AG09309 (cell line): ENCODE measurements around the gene UNC93A.
"Not testable (repeated sequence)": the region's sequence is repeated elsewhere in the genome, so short reads cannot be mapped to it uniquely, and the experiment has no call there.

Experiments used
- DNase-seq: peaks from one replicate; pipeline ENCODE4 v3.0.0-alpha.2; 2010; ENCODE audit warnings: low read depth
- H3K4me3 ChIP-seq: 2 replicates; pipeline ENCODE4 v1.5.1; 2011; ENCODE audit warnings: mild to moderate bottlenecking, low read depth, low read length, moderate library complexity; ENCODE audit not compliant: control insufficient read depth
- TF ChIP-seq, protein P1 (sequence below): IDR thresholded peaks from 2 replicates; pipeline ENCODE4 v1.5.1; 2011; ENCODE audit warnings: mild to moderate bottlenecking, low read depth, low read length, inconsistent platforms; ENCODE audit not compliant: insufficient read depth, control insufficient read depth; ENCODE audit errors: missing control alignments

Gene UNC93A

DNA sequence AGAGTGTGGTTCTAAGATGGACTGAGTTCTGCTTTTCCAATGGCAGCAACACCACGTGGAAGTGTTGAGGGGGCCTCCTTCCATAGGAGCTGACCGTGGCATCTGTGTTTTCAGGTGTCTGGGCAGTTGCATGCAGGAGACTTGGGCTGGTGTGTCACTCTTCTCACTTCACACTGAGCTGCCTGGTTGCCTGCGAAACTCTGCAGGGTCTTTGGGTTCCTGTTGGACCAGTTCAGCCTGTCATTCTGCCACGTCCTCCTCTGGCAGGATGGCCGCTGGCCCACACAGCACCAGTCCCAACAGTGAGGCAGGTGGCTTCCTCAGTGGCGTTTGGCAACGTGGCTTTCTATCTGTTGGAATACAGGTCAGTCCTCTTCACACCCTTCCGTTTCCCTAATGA lies 16.1 kb upstream of the UNC93A start:
- H3K4me3 ChIP-seq: no peak overlapping the region
- TF ChIP-seq, protein P1, sequence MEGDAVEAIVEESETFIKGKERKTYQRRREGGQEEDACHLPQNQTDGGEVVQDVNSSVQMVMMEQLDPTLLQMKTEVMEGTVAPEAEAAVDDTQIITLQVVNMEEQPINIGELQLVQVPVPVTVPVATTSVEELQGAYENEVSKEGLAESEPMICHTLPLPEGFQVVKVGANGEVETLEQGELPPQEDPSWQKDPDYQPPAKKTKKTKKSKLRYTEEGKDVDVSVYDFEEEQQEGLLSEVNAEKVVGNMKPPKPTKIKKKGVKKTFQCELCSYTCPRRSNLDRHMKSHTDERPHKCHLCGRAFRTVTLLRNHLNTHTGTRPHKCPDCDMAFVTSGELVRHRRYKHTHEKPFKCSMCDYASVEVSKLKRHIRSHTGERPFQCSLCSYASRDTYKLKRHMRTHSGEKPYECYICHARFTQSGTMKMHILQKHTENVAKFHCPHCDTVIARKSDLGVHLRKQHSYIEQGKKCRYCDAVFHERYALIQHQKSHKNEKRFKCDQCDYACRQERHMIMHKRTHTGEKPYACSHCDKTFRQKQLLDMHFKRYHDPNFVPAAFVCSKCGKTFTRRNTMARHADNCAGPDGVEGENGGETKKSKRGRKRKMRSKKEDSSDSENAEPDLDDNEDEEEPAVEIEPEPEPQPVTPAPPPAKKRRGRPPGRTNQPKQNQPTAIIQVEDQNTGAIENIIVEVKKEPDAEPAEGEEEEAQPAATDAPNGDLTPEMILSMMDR: no peak
- no peak for DNase-seq

DNA sequence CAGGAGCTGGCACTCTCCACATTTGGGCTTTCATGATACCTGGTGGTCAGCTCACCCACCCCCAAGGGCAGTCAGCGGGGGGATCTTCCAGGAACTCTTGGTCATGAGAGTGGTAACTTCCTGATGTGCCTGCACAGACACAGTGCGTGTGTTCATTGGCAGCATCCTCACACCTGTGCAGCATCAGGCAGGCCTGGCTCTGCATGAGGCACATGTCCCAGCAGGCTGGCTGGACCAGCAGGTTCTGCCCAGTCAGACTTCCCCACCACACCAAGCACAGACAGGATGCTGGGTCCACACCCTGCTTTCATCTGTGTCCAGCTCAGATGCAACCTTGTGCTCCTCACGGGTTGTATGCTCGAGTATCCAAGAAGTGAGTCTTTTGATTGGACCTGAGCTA lies 15.7 kb upstream of the UNC93A start:
- TF ChIP-seq, protein P1: no peak
- no peak for DNase-seq
- H3K4me3 ChIP-seq: no peak overlapping the region

DNA sequence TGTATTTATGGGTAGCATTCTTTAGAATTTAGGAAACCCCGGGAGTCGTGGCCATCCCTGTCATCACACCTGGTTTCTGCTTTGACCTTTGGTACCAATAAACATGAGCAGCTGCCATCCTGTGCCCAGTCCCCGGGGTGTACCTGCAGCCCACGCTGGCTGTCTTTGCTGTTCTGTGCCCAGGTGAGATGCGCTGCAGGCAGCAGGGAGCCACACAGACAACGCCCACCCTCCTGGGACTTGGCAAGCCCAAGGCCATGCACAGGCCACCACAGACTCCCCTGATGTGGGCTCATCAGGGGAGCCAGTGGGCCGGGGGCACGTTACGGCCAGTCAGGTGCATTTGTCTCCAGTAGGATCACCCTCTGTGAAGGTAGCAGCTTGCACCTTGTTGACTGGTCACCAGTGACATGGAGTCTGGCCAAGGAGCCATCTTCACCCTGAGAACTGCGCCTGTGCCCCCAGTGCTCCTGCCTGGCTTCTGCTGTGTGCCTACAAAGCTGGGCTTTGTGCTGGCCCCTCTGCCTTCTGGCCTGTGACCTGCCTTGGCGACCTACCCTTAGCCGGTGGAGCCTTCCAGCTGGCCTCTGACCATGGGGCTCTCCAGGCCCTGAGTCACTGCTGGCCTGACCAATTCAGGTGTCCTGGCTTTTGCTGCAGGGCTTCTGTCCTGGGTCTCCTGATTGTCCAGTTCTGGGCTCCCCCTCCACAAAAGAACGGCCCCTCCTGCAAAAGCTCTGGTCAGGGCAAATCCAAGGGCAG lies 14.2 kb upstream of the UNC93A start:
- no peak overlapping the region for H3K4me3 ChIP-seq
- no peak for DNase-seq
- TF ChIP-seq, protein P1: no peak

DNA sequence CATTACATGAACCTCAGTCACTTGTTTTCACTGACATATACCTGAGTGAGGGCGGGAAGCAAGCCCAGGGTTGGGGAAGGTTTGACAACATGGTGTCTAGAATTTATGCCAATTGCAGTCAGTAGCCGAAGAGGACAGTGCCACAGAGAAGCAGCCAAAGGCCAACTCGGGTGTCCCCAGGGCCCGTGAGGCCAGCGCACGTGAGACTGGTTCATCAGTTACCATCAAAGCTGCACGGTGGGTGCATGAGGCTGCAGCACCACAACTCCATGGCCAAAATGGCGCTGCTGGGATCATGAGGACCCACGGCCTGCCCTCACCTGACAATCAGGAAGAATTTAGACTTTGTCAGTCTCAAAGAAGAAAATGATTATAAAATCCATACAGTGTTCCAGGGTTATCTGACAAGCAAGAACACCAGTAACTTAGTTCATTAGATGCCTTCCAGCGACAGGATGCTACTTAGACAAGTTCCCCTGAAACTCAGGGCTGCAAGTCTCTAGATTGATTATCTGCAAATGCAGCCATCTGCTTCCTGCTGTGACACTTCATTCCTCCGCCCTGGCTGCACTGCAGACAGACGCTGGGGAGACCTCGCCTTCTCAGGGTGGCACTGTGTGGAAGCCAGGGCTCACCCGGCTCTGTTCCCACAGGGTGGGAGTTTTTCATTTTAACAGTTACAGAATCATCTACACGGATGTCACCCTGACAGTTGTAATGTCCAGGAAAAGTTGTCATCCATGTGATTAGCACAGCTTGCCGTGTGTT lies 12.8 kb upstream of the UNC93A start:
- H3K4me3 ChIP-seq, DNase-seq: not testable (repeated sequence)

DNA sequence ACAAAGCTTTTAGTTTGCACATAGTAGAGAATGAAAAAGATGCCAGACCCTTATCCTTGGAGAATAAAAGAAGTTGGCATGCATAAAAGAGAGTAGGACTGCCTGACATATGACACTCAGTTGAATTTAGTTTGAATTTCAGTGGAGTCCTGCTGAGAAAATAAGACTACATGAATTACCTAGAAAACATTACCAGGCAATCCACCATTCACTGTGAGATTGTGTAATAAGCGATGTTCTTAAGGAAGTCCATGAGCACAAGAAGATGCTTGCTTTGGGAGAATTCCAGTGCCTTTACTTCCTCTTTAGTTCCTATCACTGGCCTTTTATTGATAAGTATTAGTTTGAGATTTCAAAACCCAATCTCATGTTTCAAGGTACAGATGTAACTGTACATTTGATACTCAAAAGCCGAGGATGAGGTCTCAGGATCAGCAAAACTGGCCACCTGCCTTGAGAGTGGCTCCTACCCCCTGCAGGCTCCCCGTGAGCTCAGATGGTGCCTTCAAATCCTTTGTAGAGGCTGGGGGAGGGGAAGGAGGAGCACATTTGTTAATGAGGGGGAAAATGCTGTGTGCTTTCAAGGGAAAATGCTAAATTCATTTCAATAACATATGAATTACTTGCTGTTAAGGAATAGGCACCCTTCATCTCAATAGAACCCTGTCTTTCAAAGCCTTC lies 11.2 kb upstream of the UNC93A start:
- DNase-seq: no peak
- TF ChIP-seq, protein P1: no peak
- H3K4me3 ChIP-seq: no peak overlapping the region

DNA sequence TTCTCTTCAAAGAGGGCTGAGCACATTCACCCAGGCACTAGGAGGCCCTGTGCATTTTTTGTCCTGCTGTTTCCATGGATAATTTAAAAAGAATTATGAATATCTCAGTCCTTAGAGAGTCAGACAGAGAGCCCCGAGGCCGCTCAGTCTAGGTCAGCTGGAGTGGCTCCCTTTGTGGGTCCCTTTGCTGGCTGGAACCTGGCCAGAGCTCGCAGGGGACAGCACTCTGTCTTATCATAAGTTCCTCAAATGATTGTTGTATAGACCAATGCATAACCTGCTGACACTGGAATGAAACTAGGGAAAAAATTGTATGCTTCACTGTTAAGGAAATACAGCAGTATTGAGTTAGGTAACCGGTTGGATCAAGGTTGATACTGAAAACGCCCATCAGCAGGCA lies 10.6 kb upstream of the UNC93A start:
- H3K4me3 ChIP-seq, DNase-seq: not testable (repeated sequence)

DNA sequence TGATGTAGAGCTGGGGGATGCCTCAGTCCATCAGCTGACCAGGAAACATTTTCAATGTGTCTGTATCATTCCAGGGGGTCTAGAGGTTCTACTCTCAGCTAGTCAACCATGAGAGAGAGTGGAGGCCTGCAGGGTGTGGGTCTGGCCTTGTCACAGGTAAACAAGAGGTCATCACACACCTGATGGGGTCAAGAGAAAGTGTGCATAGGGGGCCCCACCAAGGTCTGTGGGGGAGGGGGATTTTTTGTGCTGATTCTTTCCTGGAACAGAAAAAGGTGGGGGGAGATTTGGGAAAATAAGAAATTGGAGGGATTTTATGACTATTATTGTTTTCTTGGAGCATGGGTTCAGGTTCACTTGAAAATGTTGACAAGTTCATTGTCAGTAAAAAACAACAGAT lies 8.9 kb upstream of the UNC93A start:
- TF ChIP-seq, protein P1: no peak
- H3K4me3 ChIP-seq: no peak overlapping the region
- no peak for DNase-seq

DNA sequence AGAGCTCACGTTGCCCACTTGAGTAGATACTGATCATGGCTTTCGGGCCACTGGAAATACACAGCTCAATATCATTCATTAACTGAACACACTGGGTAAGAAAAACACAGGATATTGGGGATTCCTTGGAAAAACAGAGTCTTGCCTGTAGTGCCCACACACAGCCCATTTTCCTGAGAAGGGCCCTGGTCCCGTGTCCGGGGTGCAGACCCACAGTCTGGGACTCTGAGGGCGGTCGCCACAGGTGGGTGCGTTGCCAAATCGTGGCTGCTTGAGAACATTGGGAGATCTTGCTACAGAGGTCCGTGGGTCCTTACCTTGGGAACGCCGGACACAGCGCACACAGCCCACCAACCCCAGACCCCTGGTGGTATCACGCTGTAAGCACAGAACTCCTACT lies 6.5 kb upstream of the UNC93A start:
- not testable (repeated sequence) for DNase-seq, H3K4me3 ChIP-seq
